CD4-positive, alpha-beta T cell (primary cell): ENCODE measurements around the gene ARAP3. TPM values are rescaled to one million over a fixed set of nuclear protein-coding genes. Genes with fewer than 3 reads are reported as not detected.

Experiments used
- ATAC-seq: fragments of 200-7000 bp; cut with Tn5 transposase; one replicate; pipeline ENCODE4 v1.10.0; 2022; ENCODE audit warnings: mild to moderate bottlenecking; ENCODE audit not compliant: poor library complexity
- CTCF ChIA-PET: fragments of 350-600 bp; sonication (Branson Sonifier 250); formaldehyde crosslinking; loops from one replicate; lab custom pipeline; 2021; ENCODE audit warnings: antibody characterized with exemption, inconsistent platforms; lab: Charles Lee
- POLR2A ChIA-PET: fragments of 350-600 bp; sonication (Branson Sonifier 250); formaldehyde crosslinking; loops from one replicate; lab custom pipeline; 2021; ENCODE audit warnings: antibody characterized with exemption, inconsistent platforms; lab: Charles Lee
- DNase-seq, 14 experiments: peaks; one replicate each; pipeline ENCODE4 v3.0.0-alpha.2; 2013 to 2020; ENCODE audit warnings: mixed read lengths in 2 of 14
- H3K27ac ChIP-seq, 2 donors: one replicate each; pipeline versions ENCODE4 v1.5.1 to v1.7.0; 2013; ENCODE audit warnings: low read length in 2 of 2, low read depth in 1 of 2, mild to moderate bottlenecking in 1 of 2
- H3K27me3 ChIP-seq, 2 experiments: 1 replicate in 1 of 2; 2 replicates in 1 of 2; pipeline versions ENCODE4 v1.6.1 to v1.7.0; 2013; ENCODE audit warnings: low read length in 2 of 2, control low read depth in 1 of 2, mild to moderate bottlenecking in 1 of 2, moderate library complexity in 1 of 2; ENCODE audit not compliant: insufficient read depth in 2 of 2, control insufficient read depth in 1 of 2
- H3K36me3 ChIP-seq: one replicate; pipeline ENCODE4 v1.6.1; 2013; ENCODE audit warnings: low read length, control low read depth; ENCODE audit not compliant: insufficient read depth
- H3K4me1 ChIP-seq: one replicate; pipeline ENCODE4 v1.6.1; 2013; ENCODE audit warnings: low read length, control low read depth; ENCODE audit not compliant: insufficient read depth
- H3K4me3 ChIP-seq: one replicate; pipeline ENCODE4 v1.5.1; 2013; ENCODE audit warnings: mild to moderate bottlenecking, low read length, moderate library complexity
- H3K9me3 ChIP-seq, 2 experiments: 1 replicate in 1 of 2; 2 replicates in 1 of 2; pipeline versions ENCODE4 v1.6.1 to v1.7.0; 2013; ENCODE audit warnings: low read length in 2 of 2, mild to moderate bottlenecking in 2 of 2, control low read depth in 1 of 2, moderate library complexity in 1 of 2; ENCODE audit not compliant: control insufficient read depth in 1 of 2, insufficient read depth in 1 of 2
- H3K27ac Mint-ChIP-seq: one replicate; pipeline ENCODE4 v1.8.0; 2020; ENCODE audit warnings: mixed read lengths
- H3K27me3 Mint-ChIP-seq: one replicate; pipeline ENCODE4 v1.8.0; 2021; ENCODE audit warnings: mixed read lengths
- H3K36me3 Mint-ChIP-seq: one replicate; pipeline ENCODE4 v1.8.0; 2021; ENCODE audit warnings: low read depth, mixed read lengths
- H3K4me1 Mint-ChIP-seq: one replicate; pipeline ENCODE4 v1.8.0; 2021; ENCODE audit warnings: low read depth, mixed read lengths
- H3K4me3 Mint-ChIP-seq: one replicate; pipeline ENCODE4 v1.8.0; 2020; ENCODE audit warnings: mild to moderate bottlenecking, mixed read lengths
- H3K9me3 Mint-ChIP-seq: one replicate; pipeline ENCODE4 v1.8.0; 2020; ENCODE audit warnings: mixed read lengths
- intact Hi-C, 2 experiments: fragments of 100-400 bp; cut with DNase I in 1 of 2; cut with micrococcal nuclease in 1 of 2; formaldehyde crosslinking; loops; one replicate each; pipeline versions ENCODE4 v1.15.1 to v1.9.0; 2023 to 2025; cut with DNase I, micrococcal nuclease
- total RNA-seq, 174 experiments: library from RNA in 2 of 174; stranded (reverse) in 2 of 174; gene quantifications; one replicate each; pipeline ENCODE4 v1.2.3 and lab custom pipeline; 2021 to 2026
- TF ChIP-seq, protein P1 (sequence below): fragments of 200-600 bp; IDR thresholded peaks from one replicate; pipeline ENCODE4 v1.8.0; 2022; ENCODE audit warnings: antibody characterized with exemption, mild to moderate bottlenecking

Gene ARAP3
- total RNA-seq, 2 experiments from 2014 or later: 0.30 to 0.31 TPM

DNA sequence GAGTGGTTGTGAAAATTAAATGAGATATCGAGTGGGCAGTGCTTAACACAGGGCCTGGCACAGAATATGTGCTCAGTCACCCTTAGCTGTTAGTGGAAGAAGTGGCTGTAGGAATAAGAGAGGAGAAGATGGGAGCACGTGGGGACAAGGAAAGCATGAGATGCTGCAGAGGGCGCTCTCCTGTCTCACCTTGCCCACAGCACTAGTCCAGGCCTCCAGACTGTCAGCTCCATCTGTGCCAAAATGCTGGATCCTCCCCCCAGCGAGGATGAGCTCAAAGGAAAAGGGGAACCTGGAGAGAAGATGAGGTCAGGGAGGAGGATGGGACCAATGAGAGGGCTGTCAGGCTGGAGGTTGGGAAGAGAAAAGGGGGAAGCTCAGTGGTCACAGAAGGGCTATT, 12.5 kb downstream of the ARAP3 start:
- Histone ChIP-seq H3K9me3 (no peaks in the 10 kb centered on the region), H3K27me3 (no peaks in the 10 kb centered on the region), H3K36me3 (no peaks in the 10 kb centered on the region), H3K4me3 (no peak overlapping the region), H3K27ac (no peak overlapping the region), H3K4me1 (peaks cover 4% of the 10 kb centered on the region)
- ChIA-PET CTCF (interaction anchor here (0.7 to 0.8 kb wide), 2 partner anchors 12 to 77 kb away, joined by 3 read pairs; no protein-coding TSS in a partner anchor), POLR2A (interaction anchor here (0.7 to 1.0 kb wide), 3 partner anchors 12 to 209 kb away, joined by 3 read pairs; partner anchors contain the start of genes ARAP3, FCHSD1 and PCDH1)
- no peaks in the 10 kb centered on the region for H3K4me1 Mint-ChIP-seq
- intact Hi-C loops: loop anchor here in 1 of 2 experiments (5.0 kb wide), 1 partner anchor 153 kb away; no protein-coding TSS in a partner anchor
- no peaks in the 10 kb centered on the region for H3K36me3 Mint-ChIP-seq
- H3K27ac Mint-ChIP-seq: no peak overlapping the region
- ATAC-seq (no peak), DNase-seq (no peak)
- H3K27me3 Mint-ChIP-seq: no peaks in the 10 kb centered on the region
- H3K4me3 Mint-ChIP-seq: no peak overlapping the region
- no peaks in the 10 kb centered on the region for H3K9me3 Mint-ChIP-seq
- TF ChIP-seq, protein P1, sequence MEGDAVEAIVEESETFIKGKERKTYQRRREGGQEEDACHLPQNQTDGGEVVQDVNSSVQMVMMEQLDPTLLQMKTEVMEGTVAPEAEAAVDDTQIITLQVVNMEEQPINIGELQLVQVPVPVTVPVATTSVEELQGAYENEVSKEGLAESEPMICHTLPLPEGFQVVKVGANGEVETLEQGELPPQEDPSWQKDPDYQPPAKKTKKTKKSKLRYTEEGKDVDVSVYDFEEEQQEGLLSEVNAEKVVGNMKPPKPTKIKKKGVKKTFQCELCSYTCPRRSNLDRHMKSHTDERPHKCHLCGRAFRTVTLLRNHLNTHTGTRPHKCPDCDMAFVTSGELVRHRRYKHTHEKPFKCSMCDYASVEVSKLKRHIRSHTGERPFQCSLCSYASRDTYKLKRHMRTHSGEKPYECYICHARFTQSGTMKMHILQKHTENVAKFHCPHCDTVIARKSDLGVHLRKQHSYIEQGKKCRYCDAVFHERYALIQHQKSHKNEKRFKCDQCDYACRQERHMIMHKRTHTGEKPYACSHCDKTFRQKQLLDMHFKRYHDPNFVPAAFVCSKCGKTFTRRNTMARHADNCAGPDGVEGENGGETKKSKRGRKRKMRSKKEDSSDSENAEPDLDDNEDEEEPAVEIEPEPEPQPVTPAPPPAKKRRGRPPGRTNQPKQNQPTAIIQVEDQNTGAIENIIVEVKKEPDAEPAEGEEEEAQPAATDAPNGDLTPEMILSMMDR: no peak

- H3K27me3 Mint-ChIP-seq: no peaks in the 10 kb centered on the region
- Histone ChIP-seq H3K4me1 (peaks cover 4% of the 10 kb centered on the region), H3K4me3 (no peak overlapping the region), H3K27ac (no peak overlapping the region), H3K9me3 (no peaks in the 10 kb centered on the region), H3K36me3 (no peaks in the 10 kb centered on the region), H3K27me3 (no peaks in the 10 kb centered on the region)
- no peak overlapping the region for H3K4me3 Mint-ChIP-seq
- DNase-seq (no peak), ATAC-seq (no peak)
- H3K27ac Mint-ChIP-seq: no peak overlapping the region
- H3K36me3 Mint-ChIP-seq: no peaks in the 10 kb centered on the region
- ChIA-PET CTCF (no interaction called here), POLR2A (interaction anchor here (0.7 to 0.8 kb wide), 2 partner anchors 13 to 210 kb away, joined by 3 read pairs; partner anchors contain the start of genes ARAP3 and PCDH1)
- H3K9me3 Mint-ChIP-seq: no peaks in the 10 kb centered on the region
- H3K4me1 Mint-ChIP-seq: no peaks in the 10 kb centered on the region
- intact Hi-C loops: loop anchor here in 1 of 2 experiments (5.0 kb wide), 1 partner anchor 154 kb away; no protein-coding TSS in a partner anchor
- TF ChIP-seq, protein P1: no peak
Measured at GRCh38 chr5:141668601-141669265, 13.3 kb downstream of the ARAP3 start.

DNA sequence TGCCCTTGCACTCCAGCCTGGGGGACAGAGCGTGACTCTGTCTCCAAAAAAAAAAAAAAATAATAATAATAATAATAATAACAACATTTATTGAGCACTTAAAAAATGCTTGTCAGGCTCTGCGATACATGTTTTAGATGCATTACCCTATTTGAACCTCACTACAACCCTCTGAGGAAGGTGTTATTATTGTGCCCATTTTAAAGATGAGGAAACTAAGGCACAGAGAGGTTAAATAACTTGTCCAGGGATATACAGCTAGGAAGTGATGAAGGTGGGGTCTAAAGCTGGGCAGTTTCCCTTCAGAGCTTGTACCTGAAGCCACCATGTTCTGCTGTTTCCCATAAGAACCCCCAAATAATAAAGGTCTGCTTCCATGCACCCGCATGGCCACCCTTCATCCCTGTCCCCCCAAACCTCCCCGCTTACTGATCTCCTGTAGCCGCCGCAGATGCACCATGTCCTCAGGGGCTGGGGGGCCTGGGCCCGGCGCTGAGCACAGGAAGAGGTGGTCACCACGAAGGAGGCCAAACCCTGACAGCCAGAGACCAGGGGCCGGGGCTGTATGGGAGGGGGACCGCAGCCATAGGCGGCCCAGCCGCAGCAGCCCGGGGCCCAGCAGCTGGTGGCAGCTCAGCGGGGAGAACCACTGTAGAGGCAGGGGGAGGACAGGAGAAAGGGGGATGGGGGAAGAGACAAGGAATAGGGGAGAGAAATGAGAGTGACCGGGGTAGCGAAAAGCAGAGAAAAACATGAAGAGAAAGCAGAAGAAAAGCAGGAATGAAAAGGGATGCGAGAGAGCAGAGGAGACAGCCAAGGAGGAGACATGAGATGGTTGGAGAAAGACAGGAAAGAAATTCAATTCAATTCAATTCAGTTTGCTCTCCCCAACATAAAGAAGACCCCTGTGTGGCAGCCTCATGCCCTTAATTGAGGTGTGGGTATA, 15.8 kb downstream of the ARAP3 start:
- H3K9me3 ChIP-seq: no peaks in the 10 kb centered on the region
- Mint-ChIP-seq H3K4me3 (no peak overlapping the region), H3K4me1 (no peaks in the 10 kb centered on the region), H3K9me3 (no peaks in the 10 kb centered on the region), H3K27ac (no peak overlapping the region), H3K27me3 (no peaks in the 10 kb centered on the region), H3K36me3 (no peaks in the 10 kb centered on the region)
- H3K27me3 ChIP-seq: no peaks in the 10 kb centered on the region
- peaks cover 4% of the 10 kb centered on the region for H3K4me1 ChIP-seq
- intact Hi-C loops: loop anchor here (1.0 to 5.0 kb wide), 6 partner anchors 23 to 481 kb away; partner anchors contain the start of gene PCDH12 (in 1 of the 2)
- H3K36me3 ChIP-seq: no peaks in the 10 kb centered on the region
- ATAC-seq (no peak), DNase-seq (no peak)
- TF ChIP-seq, protein P1: no peak
- no peak overlapping the region for H3K27ac ChIP-seq
- CTCF ChIA-PET: interaction anchor here (1.4 to 2.3 kb wide), 3 partner anchors 30 to 294 kb away, joined by 11 to 18 read pairs (median 12); partner anchors contain the start of genes HDAC3, PCDH1 and RELL2
- no peak overlapping the region for H3K4me3 ChIP-seq
- POLR2A ChIA-PET: interaction anchor here (0.6 kb wide), 1 partner anchor 432 kb away, joined by 3 read pairs; no protein-coding TSS in a partner anchor
